Hypothalamus (tissue), 51 donors: ENCODE results near the gene CLEC14A.
A peak's percentile ranks its signal among the peaks of the same experiment; 100 is the strongest.

ENCODE experiments used
- DNase-seq, 51 donors: peaks; one replicate each; lab custom pipeline; 2025; lab: John Stamatoyannopoulos, UW

The CLEC14A gene

DNA sequence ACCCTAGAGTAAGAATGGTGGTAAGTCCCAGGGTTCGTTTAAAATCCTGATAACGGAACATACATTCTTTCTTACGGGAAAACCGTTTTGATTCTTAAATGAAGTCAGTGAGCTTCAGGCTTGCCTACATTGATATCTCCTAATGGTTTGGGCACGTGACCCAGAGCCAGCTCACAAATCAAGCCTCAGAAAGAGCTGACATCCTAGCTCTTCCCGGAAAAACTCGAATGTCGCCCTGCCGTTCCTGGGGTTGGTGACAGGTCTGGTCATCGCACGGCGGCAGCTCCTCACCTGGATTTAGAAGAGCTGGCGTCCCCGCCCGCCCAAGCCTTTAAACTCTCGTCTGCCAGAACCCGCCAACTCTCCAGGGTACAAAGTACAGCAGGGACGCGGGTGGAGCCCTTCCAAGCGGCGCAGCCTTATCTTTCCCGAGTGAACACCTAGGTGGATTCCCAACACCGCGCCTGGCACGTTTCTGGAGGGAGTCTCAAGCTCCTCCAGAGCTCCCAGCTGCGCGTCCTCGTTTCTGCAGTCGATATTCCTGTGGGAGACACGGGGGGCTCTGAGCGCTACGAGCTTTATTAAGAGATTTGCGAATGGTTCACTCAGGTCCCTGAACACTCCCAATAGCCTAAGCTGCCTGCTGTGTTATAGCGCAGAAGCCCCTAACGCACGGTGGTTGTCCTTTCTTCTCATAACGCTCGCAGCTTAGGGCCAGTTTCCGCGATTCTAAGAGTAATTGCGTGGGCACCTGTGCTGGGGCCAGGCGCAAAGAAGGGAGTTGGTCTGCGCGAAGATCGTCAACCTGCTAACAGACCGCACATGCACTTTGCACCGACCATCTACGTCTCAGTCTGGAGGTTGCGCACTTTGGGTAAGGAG lies 47.9 kb downstream of the CLEC14A start, which contains the start of gene SSTR1:
Gene SSTR1 (plus strand): TSS at position 169 of the 882 bp plus-strand sequence. CDS start 1,486 bp downstream, outside the sequence.
- DNase-seq: peak in 1 of 51 donors; percentile 16

DNA sequence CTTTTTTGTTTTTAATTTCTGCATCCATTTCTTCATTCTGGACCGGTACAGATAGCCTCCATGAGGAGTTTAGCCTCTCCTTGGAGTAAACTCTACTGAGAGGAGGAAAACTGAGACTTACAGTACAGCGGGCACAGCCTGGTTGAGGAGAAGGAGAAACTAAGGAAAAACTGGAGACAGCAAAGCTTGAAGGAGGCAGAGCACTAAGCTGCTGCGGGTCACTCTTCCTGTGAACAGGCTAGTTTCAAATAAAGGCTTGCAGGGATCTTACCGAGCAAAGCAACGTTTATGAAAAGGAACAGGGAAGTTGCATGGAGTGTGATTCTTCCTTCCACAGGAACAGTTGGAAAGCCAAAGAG lies 48.5 kb downstream of the CLEC14A start:
- no peak for DNase-seq

DNA sequence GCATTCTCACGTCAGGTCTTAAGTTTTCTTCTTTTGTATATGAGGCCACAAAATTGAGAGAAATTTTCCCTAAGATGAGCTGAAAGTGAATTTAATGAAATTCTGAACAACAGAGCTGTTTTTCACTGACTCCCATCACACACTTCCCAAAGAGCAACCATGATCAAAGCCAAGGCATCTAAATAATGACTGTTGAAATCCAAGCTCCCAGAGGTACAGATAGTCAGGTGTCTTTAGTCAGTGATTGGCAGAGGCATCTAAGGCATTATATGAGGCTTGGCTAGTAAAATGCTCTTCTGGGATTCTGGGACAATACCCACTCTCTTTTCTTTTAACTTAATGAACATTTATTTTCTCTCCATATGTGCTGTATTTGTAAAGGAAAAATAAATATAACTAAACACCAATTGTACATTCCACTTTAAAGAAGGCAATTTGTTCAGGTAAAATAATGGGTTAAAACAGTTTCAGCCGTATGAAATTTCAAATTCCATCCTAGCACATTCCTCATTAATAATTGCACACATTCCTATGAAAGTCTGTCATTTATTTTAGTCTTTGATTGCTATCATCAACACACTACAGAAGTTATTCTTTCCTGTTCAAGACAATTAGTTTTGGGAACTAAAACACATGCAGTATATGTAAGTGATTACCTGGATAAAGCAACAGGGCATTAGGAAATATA lies 49.1 kb downstream of the CLEC14A start:
- DNase-seq: no peak

DNA sequence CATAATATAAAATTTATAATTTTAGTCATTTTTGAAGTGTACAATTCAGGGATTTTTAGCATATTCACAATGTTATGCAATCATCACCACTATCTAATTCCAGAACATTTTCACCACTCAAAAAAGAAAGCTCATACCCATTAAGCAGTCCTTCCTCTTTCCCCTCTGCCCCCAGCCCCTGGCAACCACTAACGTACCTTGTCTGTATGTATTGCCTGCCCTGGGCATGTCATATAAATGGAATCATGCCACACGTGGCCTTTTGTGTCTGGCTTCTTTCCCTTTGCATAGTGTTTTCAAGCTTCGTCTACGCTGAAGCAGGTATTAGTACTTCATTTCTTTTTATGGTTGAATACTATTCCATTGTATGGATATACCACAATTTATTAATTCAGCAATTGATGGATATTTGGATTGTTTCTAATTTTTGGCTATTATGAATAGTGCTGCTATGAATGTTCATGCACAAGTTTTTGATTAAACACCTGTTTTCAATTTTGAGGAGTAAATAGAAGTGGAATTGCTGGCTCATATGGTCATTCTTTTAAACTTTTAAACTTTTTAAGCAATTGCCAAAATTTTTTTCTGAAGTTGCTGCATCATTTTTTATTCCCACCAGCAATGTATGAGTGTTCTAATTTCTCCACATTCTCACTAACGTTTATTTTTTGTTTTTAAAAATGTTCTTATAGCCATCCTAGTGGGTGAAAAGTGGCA lies 49.8 kb downstream of the CLEC14A start:
- no peak for DNase-seq

DNA sequence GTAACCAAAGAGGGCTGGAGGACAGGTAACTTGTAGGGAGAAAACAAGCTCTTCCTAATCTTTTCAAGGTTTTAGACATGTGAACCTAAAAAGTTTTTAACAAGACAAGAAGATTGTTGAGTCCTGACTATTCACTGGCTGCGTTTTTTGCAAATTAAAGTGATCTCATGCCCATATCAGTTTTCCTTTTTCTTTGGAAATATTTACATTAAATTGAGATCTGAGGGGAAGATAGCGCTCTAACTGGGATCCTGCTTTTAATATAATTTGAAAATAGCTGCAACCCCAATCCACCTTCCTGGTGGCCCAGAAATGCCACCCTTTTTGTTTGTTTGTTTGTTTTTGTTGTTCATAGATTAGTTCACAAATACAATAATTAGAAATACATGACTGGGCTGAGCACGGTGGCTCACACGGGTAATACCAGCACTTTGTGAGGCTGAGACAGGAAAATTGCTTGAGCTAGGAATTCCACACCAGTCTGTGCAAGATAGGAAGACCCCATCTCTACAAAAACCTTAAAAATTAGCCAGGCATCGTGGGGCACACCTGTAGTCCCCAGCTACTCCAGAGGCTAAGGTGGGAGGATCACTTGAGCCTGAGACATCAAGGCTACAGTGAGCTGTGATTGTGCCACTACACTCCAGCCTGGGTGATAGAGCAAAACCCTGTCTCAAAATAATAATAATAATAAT lies 50.6 kb downstream of the CLEC14A start:
- DNase-seq: no peak

DNA sequence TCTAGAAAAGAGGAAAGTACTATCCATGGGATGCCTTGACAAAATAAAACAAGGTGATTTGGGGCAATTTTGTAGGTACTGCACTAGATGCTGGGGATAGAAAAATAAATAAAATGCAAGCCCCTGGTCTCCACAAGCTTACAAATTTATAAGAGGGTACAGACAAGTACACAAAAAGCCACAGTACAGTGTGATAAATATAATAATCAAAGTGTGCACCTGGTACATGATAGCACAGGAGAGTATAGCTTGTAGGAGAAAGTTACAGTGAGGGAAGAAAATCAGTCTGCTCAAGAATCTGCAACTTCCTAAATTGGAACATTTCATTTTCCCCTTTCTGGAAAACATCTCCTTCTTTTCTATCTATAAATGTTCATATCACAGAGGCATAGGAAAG lies 51.2 kb downstream of the CLEC14A start:
- DNase-seq: no peak
